ENCODE measurements around the gene PPP1R13B.

PPP1R13B gene

GRCh38 chr14:103728141-103728540 is 119.2 kb downstream of the PPP1R13B start:
- Histone ChIP-seq H3K36me3 (ENCODE audit: insufficient read depth, insufficient read length, low read length) (peaks cover 58% of the 10 kb centered on the region), H3K27me3 (ENCODE audit: insufficient read depth, insufficient read length) (no peaks in the 10 kb centered on the region), H3K9ac (ENCODE audit: insufficient read length, low read depth) (no peak overlapping the region), H3K4me1 (ENCODE audit: insufficient read depth, insufficient read length) (no peaks in the 10 kb centered on the region), H3K4me3 (ENCODE audit: insufficient read length, low read depth) (no peak overlapping the region), H3K9me3 (ENCODE audit: insufficient read depth, low read length) (no peaks in the 10 kb centered on the region)
- DNase-seq (ENCODE audit: low read depth, low spot score): no peak
- TF ChIP-seq ZNF274 (IDR thresholded peaks at IDR 0.05; ENCODE audit: low read depth, low read length): no peak
- no peak for TF ChIP-seq SUZ12 (IDR thresholded peaks at IDR 0.05; ENCODE audit: extremely low read depth, insufficient read depth, insufficient read length)
- TF ChIP-seq YY1 (IDR thresholded peaks at IDR 0.05; ENCODE audit: insufficient read depth, insufficient read length): no peak

- TF ChIP-seq YY1 (IDR thresholded peaks at IDR 0.05; ENCODE audit: insufficient read depth, insufficient read length) (no peak), SUZ12 (IDR thresholded peaks at IDR 0.05; ENCODE audit: extremely low read depth, insufficient read depth, insufficient read length) (no peak), ZNF274 (IDR thresholded peaks at IDR 0.05; ENCODE audit: low read depth, low read length) (no peak)
- H3K4me1 ChIP-seq (ENCODE audit: insufficient read depth, insufficient read length): no peaks in the 10 kb centered on the region
- H3K9me3 ChIP-seq (ENCODE audit: insufficient read depth, low read length): no peaks in the 10 kb centered on the region
- H3K9ac ChIP-seq (ENCODE audit: insufficient read length, low read depth): no peak overlapping the region
- H3K4me3 ChIP-seq (ENCODE audit: insufficient read length, low read depth): no peak overlapping the region
- peaks cover 51% of the 10 kb centered on the region for H3K36me3 ChIP-seq (ENCODE audit: insufficient read depth, insufficient read length, low read length)
- H3K27me3 ChIP-seq (ENCODE audit: insufficient read depth, insufficient read length): no peaks in the 10 kb centered on the region
- DNase-seq (ENCODE audit: low read depth, low spot score): no peak
Measured at GRCh38 chr14:103727313-103727980, 119.9 kb downstream of the PPP1R13B start.

GRCh38 chr14:103726474-103726873 is 120.9 kb downstream of the PPP1R13B start:
- Histone ChIP-seq H3K36me3 (ENCODE audit: insufficient read depth, insufficient read length, low read length) (peaks cover 41% of the 10 kb centered on the region), H3K27me3 (ENCODE audit: insufficient read depth, insufficient read length) (no peaks in the 10 kb centered on the region)
- DNase-seq (ENCODE audit: low read depth, low spot score): no peak

GRCh38 chr14:103725739-103726395 is 121.5 kb downstream of the PPP1R13B start:
- TF ChIP-seq YY1 (IDR thresholded peaks at IDR 0.05; ENCODE audit: insufficient read depth, insufficient read length): no peak
- no peak for TF ChIP-seq ZNF274 (IDR thresholded peaks at IDR 0.05; ENCODE audit: low read depth, low read length)
- no peak for TF ChIP-seq SUZ12 (IDR thresholded peaks at IDR 0.05; ENCODE audit: extremely low read depth, insufficient read depth, insufficient read length)
- Histone ChIP-seq H3K27me3 (ENCODE audit: insufficient read depth, insufficient read length) (no peaks in the 10 kb centered on the region), H3K9me3 (ENCODE audit: insufficient read depth, low read length) (no peaks in the 10 kb centered on the region), H3K4me1 (ENCODE audit: insufficient read depth, insufficient read length) (no peaks in the 10 kb centered on the region), H3K36me3 (ENCODE audit: insufficient read depth, insufficient read length, low read length) (peaks cover 45% of the 10 kb centered on the region), H3K4me3 (ENCODE audit: insufficient read length, low read depth) (no peak overlapping the region), H3K9ac (ENCODE audit: insufficient read length, low read depth) (no peak overlapping the region)
- no peak for DNase-seq (ENCODE audit: low read depth, low spot score)

More at GRCh38 chr14:103726474-103726873, 120.9 kb downstream of the PPP1R13B start:
- H3K4me3 ChIP-seq (ENCODE audit: insufficient read length, low read depth): no peak overlapping the region
- no peak overlapping the region for H3K9ac ChIP-seq (ENCODE audit: insufficient read length, low read depth)
- H3K4me1 ChIP-seq (ENCODE audit: insufficient read depth, insufficient read length): no peaks in the 10 kb centered on the region
- H3K9me3 ChIP-seq (ENCODE audit: insufficient read depth, low read length): no peaks in the 10 kb centered on the region
- no peak for TF ChIP-seq SUZ12 (IDR thresholded peaks at IDR 0.05; ENCODE audit: extremely low read depth, insufficient read depth, insufficient read length)
- no peak for TF ChIP-seq YY1 (IDR thresholded peaks at IDR 0.05; ENCODE audit: insufficient read depth, insufficient read length)
- TF ChIP-seq ZNF274 (IDR thresholded peaks at IDR 0.05; ENCODE audit: low read depth, low read length): no peak

- H3K36me3 ChIP-seq (ENCODE audit: insufficient read depth, insufficient read length, low read length): peaks cover 38% of the 10 kb centered on the region
- DNase-seq (ENCODE audit: low read depth, low spot score): no peak
- H3K4me1 ChIP-seq (ENCODE audit: insufficient read depth, insufficient read length): no peaks in the 10 kb centered on the region
- no peak overlapping the region for H3K4me3 ChIP-seq (ENCODE audit: insufficient read length, low read depth)
- H3K27me3 ChIP-seq (ENCODE audit: insufficient read depth, insufficient read length): no peaks in the 10 kb centered on the region
- H3K9me3 ChIP-seq (ENCODE audit: insufficient read depth, low read length): no peaks in the 10 kb centered on the region
- no peak overlapping the region for H3K9ac ChIP-seq (ENCODE audit: insufficient read length, low read depth)
- TF ChIP-seq SUZ12 (IDR thresholded peaks at IDR 0.05; ENCODE audit: extremely low read depth, insufficient read depth, insufficient read length) (no peak), ZNF274 (IDR thresholded peaks at IDR 0.05; ENCODE audit: low read depth, low read length) (no peak), YY1 (IDR thresholded peaks at IDR 0.05; ENCODE audit: insufficient read depth, insufficient read length) (no peak)
Measured at GRCh38 chr14:103725001-103725682, 122.2 kb downstream of the PPP1R13B start.

- H3K4me1 ChIP-seq (ENCODE audit: insufficient read depth, insufficient read length): no peaks in the 10 kb centered on the region
- H3K36me3 ChIP-seq (ENCODE audit: insufficient read depth, insufficient read length, low read length): peaks cover 29% of the 10 kb centered on the region
- no peak for DNase-seq (ENCODE audit: low read depth, low spot score)
- H3K9ac ChIP-seq (ENCODE audit: insufficient read length, low read depth): no peak overlapping the region
- TF ChIP-seq SUZ12 (IDR thresholded peaks at IDR 0.05; ENCODE audit: extremely low read depth, insufficient read depth, insufficient read length) (no peak), YY1 (IDR thresholded peaks at IDR 0.05; ENCODE audit: insufficient read depth, insufficient read length) (no peak), ZNF274 (IDR thresholded peaks at IDR 0.05; ENCODE audit: low read depth, low read length) (no peak)
- no peaks in the 10 kb centered on the region for H3K9me3 ChIP-seq (ENCODE audit: insufficient read depth, low read length)
- no peak overlapping the region for H3K4me3 ChIP-seq (ENCODE audit: insufficient read length, low read depth)
- H3K27me3 ChIP-seq (ENCODE audit: insufficient read depth, insufficient read length): no peaks in the 10 kb centered on the region
Measured at GRCh38 chr14:103724116-103724515, 123.3 kb downstream of the PPP1R13B start.

- Histone ChIP-seq H3K9ac (ENCODE audit: insufficient read length, low read depth) (no peak overlapping the region), H3K9me3 (ENCODE audit: insufficient read depth, low read length) (no peaks in the 10 kb centered on the region), H3K27me3 (ENCODE audit: insufficient read depth, insufficient read length) (no peaks in the 10 kb centered on the region), H3K36me3 (ENCODE audit: insufficient read depth, insufficient read length, low read length) (peaks cover 25% of the 10 kb centered on the region), H3K4me1 (ENCODE audit: insufficient read depth, insufficient read length) (no peaks in the 10 kb centered on the region), H3K4me3 (ENCODE audit: insufficient read length, low read depth) (no peak overlapping the region)
- no peak for DNase-seq (ENCODE audit: low read depth, low spot score)
- no peak for TF ChIP-seq ZNF274 (IDR thresholded peaks at IDR 0.05; ENCODE audit: low read depth, low read length)
- no peak for TF ChIP-seq YY1 (IDR thresholded peaks at IDR 0.05; ENCODE audit: insufficient read depth, insufficient read length)
- TF ChIP-seq SUZ12 (IDR thresholded peaks at IDR 0.05; ENCODE audit: extremely low read depth, insufficient read depth, insufficient read length): no peak
Measured at GRCh38 chr14:103723748-103724081, 123.7 kb downstream of the PPP1R13B start.
